Breast epithelium (tissue), 4 donors: Measurements from ENCODE around the gene ERRFI1. TPM values are rescaled to one million over a fixed set of nuclear protein-coding genes. Genes with fewer than 3 reads are reported as not detected.

ENCODE experiments used
- DNase-seq, 2 donors: peaks; one replicate each; pipeline ENCODE4 v3.0.0-alpha.2; 2019; ENCODE audit warnings: low spot score in 2 of 2
- H3K27ac ChIP-seq, 2 donors: fragments of 200-600 bp; sonication (generic) in 1 of 2; one replicate each; pipeline ENCODE4 v1.5.1; 2016 to 2019; ENCODE audit warnings: mild to moderate bottlenecking in 1 of 2
- H3K27me3 ChIP-seq, 2 donors: fragments of 200-600 bp; sonication (generic) in 1 of 2; one replicate each; pipeline versions ENCODE4 v1.5.1 to v1.6.0; 2017 to 2019; ENCODE audit warnings: control low read depth in 1 of 2, mild to moderate bottlenecking in 1 of 2
- H3K36me3 ChIP-seq: fragments of 200-600 bp; one replicate; pipeline ENCODE4 v1.5.1; 2019
- H3K4me1 ChIP-seq, 2 donors: fragments of 200-600 bp; sonication (generic); one replicate each; pipeline ENCODE4 v1.5.1; 2016 to 2019; ENCODE audit warnings: control low read depth in 1 of 2
- H3K4me3 ChIP-seq, 3 donors: fragments of 200-600 bp; sonication (generic); 1 replicate in 2 of 3; 2 replicates in 1 of 3; pipeline ENCODE4 v1.5.1; 2016 to 2019; ENCODE audit warnings: mild to moderate bottlenecking in 3 of 3, moderate library complexity in 2 of 3
- H3K9me3 ChIP-seq, 2 donors: fragments of 200-600 bp; sonication (generic) in 1 of 2; one replicate each; pipeline ENCODE4 v1.5.1; 2016 to 2019; ENCODE audit warnings: control low read depth in 1 of 2
- POLR2A ChIP-seq: fragments of 450-650 bp; IDR thresholded peaks from one replicate; pipeline ENCODE4 v1.6.1; 2016; ENCODE audit warnings: antibody characterized with exemption, mild to moderate bottlenecking, moderate library complexity
- POLR2AphosphoS5 ChIP-seq, 3 donors: sonication (generic); formaldehyde crosslinking; IDR thresholded peaks; one replicate each; pipeline ENCODE4 v1.6.1; 2017; ENCODE audit warnings: antibody characterized with exemption in 3 of 3
- intact Hi-C: fragments of 100-400 bp; cut with DNase I; formaldehyde crosslinking; loops from one replicate; pipeline ENCODE4 v1.15.1; 2023; ENCODE audit warnings: low total_unique reads
- total RNA-seq, 3 donors: library from RNA; depleted of rRNA; stranded (reverse); fragments of >200 nt; gene quantifications; one replicate each; pipeline ENCODE4 v1.1.0, GENCODE V29; 2016
- TF ChIP-seq, protein P1 (sequence below), 3 donors: fragments of 450-650 bp; IDR thresholded peaks; one replicate each; pipeline ENCODE4 v1.5.1; 2016 to 2017; ENCODE audit warnings: antibody characterized with exemption in 3 of 3, mild to moderate bottlenecking in 3 of 3, moderate library complexity in 3 of 3

The ERRFI1 gene
- total RNA-seq, 3 donors from 2014 or later: 207 to 550 (median 379) TPM

DNA sequence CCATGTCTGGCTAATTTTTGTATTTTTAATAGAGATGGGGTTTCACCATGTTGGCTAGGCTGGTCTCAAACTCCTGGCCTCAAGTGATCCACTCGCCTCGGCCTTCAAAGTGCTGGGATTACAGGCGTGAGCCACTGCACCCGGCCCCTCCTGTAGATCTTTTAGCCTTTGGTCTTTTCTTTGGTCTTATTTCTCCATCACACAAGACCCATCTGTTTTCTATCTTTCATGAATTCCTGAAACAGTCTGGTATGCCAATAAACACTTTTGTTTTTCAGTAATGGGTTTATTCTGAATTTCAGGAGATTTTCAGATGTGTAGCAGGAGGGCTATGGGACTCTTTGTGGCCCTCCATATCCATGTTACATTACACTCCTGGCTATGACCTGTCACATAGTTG is 23.2 kb downstream of the ERRFI1 start:
- TF ChIP-seq POLR2A (no peak), POLR2AphosphoS5 (IDR thresholded peaks at IDR 0.05) (no peak)
- TF ChIP-seq, protein P1, sequence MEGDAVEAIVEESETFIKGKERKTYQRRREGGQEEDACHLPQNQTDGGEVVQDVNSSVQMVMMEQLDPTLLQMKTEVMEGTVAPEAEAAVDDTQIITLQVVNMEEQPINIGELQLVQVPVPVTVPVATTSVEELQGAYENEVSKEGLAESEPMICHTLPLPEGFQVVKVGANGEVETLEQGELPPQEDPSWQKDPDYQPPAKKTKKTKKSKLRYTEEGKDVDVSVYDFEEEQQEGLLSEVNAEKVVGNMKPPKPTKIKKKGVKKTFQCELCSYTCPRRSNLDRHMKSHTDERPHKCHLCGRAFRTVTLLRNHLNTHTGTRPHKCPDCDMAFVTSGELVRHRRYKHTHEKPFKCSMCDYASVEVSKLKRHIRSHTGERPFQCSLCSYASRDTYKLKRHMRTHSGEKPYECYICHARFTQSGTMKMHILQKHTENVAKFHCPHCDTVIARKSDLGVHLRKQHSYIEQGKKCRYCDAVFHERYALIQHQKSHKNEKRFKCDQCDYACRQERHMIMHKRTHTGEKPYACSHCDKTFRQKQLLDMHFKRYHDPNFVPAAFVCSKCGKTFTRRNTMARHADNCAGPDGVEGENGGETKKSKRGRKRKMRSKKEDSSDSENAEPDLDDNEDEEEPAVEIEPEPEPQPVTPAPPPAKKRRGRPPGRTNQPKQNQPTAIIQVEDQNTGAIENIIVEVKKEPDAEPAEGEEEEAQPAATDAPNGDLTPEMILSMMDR (IDR thresholded peaks at IDR 0.05): no peak
- H3K27ac ChIP-seq: peak overlapping the region; percentile 88 to 92
- no peak for DNase-seq
- H3K27me3 ChIP-seq: no peaks in the 10 kb centered on the region
- H3K4me3 ChIP-seq: no peak overlapping the region
- no peaks in the 10 kb centered on the region for H3K36me3 ChIP-seq
- H3K9me3 ChIP-seq: no peaks in the 10 kb centered on the region
- peaks cover 8 to 15% of the 10 kb centered on the region in 2 donors for H3K4me1 ChIP-seq
- intact Hi-C loops: no loop called here

DNA sequence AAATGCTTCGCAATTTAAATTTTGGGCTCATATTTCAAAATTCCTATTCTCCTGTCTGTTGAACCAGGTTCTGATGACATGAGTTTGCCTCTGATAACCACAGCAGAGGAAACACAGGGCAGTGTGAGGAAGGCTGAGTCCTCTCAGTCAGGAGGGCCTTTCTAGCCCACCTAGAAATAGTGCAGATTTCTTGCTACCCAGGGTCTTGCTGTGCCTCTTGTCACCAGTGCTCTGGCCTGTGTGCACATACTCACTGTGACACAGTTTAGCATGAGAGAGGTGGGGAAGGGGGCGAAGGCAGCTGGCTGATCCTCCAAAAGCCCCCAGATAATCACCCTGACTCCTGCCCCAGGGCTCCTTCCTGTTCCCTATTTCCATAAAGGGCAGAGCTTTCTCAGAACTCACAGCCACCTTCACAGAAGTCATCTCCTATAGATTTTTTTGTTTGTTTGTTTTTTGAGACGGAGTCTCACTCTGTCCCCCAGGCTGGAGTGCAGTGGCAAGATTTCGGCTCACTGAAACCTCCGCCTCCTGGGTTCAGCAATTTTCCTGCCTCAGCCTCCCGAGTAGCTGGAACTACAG is 23.7 kb downstream of the ERRFI1 start:
- intact Hi-C loops: no loop called here
- no peak for TF ChIP-seq POLR2AphosphoS5 (IDR thresholded peaks at IDR 0.05)
- TF ChIP-seq, protein P1 (IDR thresholded peaks at IDR 0.05): no peak
- TF ChIP-seq POLR2A: no peak
- Histone ChIP-seq H3K36me3 (no peaks in the 10 kb centered on the region), H3K9me3 (no peaks in the 10 kb centered on the region), H3K27ac (peak overlapping the region; percentile 88 to 92), H3K4me1 (peaks cover 8 to 15% of the 10 kb centered on the region in 2 donors), H3K27me3 (no peaks in the 10 kb centered on the region), H3K4me3 (no peak overlapping the region)
- DNase-seq: no peak

DNA sequence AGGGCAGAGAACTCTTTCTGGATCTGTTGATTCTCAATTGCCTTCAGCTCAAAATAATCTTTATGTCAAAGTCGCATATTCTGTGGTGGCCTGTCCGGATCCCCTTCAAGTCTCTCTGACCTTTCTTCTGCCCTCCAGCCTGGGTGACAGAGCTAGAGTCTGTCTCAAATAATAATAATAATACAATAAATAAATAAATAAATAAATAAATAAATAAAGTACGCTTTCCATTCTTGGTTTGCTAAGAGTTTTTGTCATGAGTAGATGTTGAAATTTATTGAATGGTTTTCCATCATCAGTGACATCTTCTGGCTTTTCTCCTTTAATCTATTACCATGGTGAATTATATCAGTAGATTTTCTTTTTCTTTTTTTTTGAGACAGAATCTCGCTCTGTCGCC is 30.7 kb downstream of the ERRFI1 start:
- Histone ChIP-seq H3K27me3 (no peaks in the 10 kb centered on the region), H3K27ac (no peak overlapping the region), H3K9me3 (no peaks in the 10 kb centered on the region), H3K36me3 (no peaks in the 10 kb centered on the region), H3K4me1 (no peaks in the 10 kb centered on the region), H3K4me3 (no peak overlapping the region)
- TF ChIP-seq, protein P1 (IDR thresholded peaks at IDR 0.05): no peak
- TF ChIP-seq POLR2AphosphoS5 (IDR thresholded peaks at IDR 0.05) (no peak), POLR2A (no peak)
- intact Hi-C loops: no loop called here
- DNase-seq: no peak

DNA sequence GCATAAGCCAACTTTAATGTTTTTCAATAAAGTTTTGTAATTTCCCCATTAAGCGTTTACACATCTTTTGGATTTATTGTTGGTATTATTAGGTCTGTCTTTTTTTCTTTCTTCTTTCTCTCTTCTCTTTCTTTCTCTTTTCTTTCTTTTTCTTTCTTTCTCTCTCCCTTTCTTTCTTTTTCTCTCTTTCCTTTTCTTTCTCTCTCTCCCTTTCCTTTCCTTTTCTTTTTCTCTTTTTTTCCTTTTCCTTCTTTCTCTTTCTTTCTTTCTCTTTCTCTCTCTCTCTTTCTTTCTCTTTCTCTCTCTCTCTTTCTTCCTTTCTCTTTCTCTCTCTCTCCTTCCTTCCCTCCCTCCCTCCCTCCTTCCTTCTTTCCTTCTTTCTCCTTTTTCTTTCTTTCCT is 31.3 kb downstream of the ERRFI1 start:
- Histone ChIP-seq H3K4me1 (no peaks in the 10 kb centered on the region), H3K4me3 (no peak overlapping the region), H3K36me3 (no peaks in the 10 kb centered on the region), H3K27ac (no peak overlapping the region), H3K9me3 (no peaks in the 10 kb centered on the region), H3K27me3 (no peaks in the 10 kb centered on the region)
- no peak for DNase-seq
- intact Hi-C loops: no loop called here
- no peak for TF ChIP-seq POLR2A
- TF ChIP-seq, protein P1 (IDR thresholded peaks at IDR 0.05): no peak
- no peak for TF ChIP-seq POLR2AphosphoS5 (IDR thresholded peaks at IDR 0.05)

DNA sequence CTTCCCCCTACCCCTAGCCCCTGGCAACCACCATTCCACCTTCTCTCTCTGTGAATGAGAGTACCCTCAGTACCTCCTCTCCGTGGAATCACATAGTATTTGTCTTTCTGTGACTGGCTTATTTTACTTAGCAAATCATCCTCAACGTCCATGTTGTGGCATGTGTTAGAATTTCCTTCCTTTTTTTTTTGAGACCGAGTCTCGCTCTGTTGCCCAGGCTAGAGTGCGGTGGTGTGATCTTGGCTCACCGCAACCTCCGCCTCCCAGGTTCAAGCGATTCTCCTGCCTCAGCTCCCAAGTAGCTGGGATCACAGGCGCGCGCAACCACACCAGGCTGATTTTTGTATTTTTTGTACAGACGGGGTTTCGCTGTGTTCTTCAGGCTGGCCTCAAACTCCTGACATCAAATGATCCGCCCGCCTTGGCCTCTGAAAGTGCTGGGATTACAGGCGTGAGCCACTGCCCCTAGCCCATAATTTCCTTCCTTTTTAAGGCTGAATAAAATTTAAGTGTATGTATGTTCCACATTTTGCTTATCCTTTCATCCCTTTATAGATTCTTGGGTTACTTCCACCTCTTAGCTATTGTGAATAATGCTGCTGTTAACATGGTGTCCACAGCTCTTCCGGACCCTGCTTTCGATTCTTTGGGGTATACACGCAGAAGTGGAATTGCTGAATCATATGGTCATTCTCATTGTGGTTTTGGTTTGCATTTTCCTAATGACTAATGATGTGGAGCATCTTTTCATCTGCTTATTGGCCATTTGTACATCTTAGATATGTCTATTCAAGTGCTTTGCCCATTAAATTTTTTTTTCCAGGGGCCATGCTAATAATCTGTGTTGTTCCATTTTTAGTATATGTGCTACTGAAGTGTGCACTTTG is 32.3 kb downstream of the ERRFI1 start:
- Histone ChIP-seq H3K27ac (no peak overlapping the region), H3K36me3 (no peaks in the 10 kb centered on the region), H3K9me3 (no peaks in the 10 kb centered on the region), H3K4me3 (no peak overlapping the region), H3K4me1 (no peaks in the 10 kb centered on the region), H3K27me3 (no peaks in the 10 kb centered on the region)
- DNase-seq: no peak
- intact Hi-C loops: no loop called here
- TF ChIP-seq, protein P1 (IDR thresholded peaks at IDR 0.05): no peak
- no peak for TF ChIP-seq POLR2AphosphoS5 (IDR thresholded peaks at IDR 0.05)
